ENCODE results near the gene CD300LD.

CD300LD gene

GRCh38 chr17:74544991-74545842 is 46.9 kb downstream of the CD300LD start:
- in situ Hi-C loops (cut with HindIII; ENCODE audit: low pct_unique_long_range_greater_than_20kb, low sequenced_read_pairs) = no loop called here
- no peak for DNase-seq (ENCODE audit: low read depth in 1 of 2, low spot score in 1 of 2)
- no peak for TF ChIP-seq JUND (IDR thresholded peaks at IDR 0.05; ENCODE audit: low read depth)

GRCh38 chr17:74543891-74544760 is 48.0 kb downstream of the CD300LD start:
- in situ Hi-C loops (cut with HindIII; ENCODE audit: low pct_unique_long_range_greater_than_20kb, low sequenced_read_pairs) = no loop called here
- TF ChIP-seq JUND (IDR thresholded peaks at IDR 0.05; ENCODE audit: low read depth) = no peak
- no peak for DNase-seq (ENCODE audit: low read depth in 1 of 2, low spot score in 1 of 2)

GRCh38 chr17:74543406-74543805 is 48.7 kb downstream of the CD300LD start:
- DNase-seq (ENCODE audit: low read depth in 1 of 2, low spot score in 1 of 2) = no peak

GRCh38 chr17:74542727-74543383 is 49.2 kb downstream of the CD300LD start:
- in situ Hi-C loops (cut with HindIII; ENCODE audit: low pct_unique_long_range_greater_than_20kb, low sequenced_read_pairs) = no loop called here
- TF ChIP-seq JUND (IDR thresholded peaks at IDR 0.05; ENCODE audit: low read depth) = no peak
- no peak for DNase-seq (ENCODE audit: low read depth in 1 of 2, low spot score in 1 of 2)

More at GRCh38 chr17:74543406-74543805, 48.7 kb downstream of the CD300LD start:
- TF ChIP-seq JUND (IDR thresholded peaks at IDR 0.05; ENCODE audit: low read depth) = no peak
- in situ Hi-C loops (cut with HindIII; ENCODE audit: low pct_unique_long_range_greater_than_20kb, low sequenced_read_pairs) = no loop called here

GRCh38 chr17:74542166-74542565 is 49.9 kb downstream of the CD300LD start:
- in situ Hi-C loops (cut with HindIII; ENCODE audit: low pct_unique_long_range_greater_than_20kb, low sequenced_read_pairs) = no loop called here
- TF ChIP-seq JUND (IDR thresholded peaks at IDR 0.05; ENCODE audit: low read depth) = no peak
- no peak for DNase-seq (ENCODE audit: low read depth in 1 of 2, low spot score in 1 of 2)

GRCh38 chr17:74541176-74542111 is 50.6 kb downstream of the CD300LD start:
- no peak for TF ChIP-seq JUND (IDR thresholded peaks at IDR 0.05; ENCODE audit: low read depth)
- DNase-seq (ENCODE audit: low read depth in 1 of 2, low spot score in 1 of 2) = no peak
- in situ Hi-C loops (cut with HindIII; ENCODE audit: low pct_unique_long_range_greater_than_20kb, low sequenced_read_pairs) = no loop called here

- in situ Hi-C loops (cut with HindIII; ENCODE audit: low pct_unique_long_range_greater_than_20kb, low sequenced_read_pairs) = no loop called here
- TF ChIP-seq JUND (IDR thresholded peaks at IDR 0.05; ENCODE audit: low read depth) = no peak
- no peak for DNase-seq (ENCODE audit: low read depth in 1 of 2, low spot score in 1 of 2)
Observed at GRCh38 chr17:74539281-74539820, 52.7 kb downstream of the CD300LD start.

GRCh38 chr17:74536890-74537289 is 55.2 kb downstream of the CD300LD start:
- in situ Hi-C loops (cut with HindIII; ENCODE audit: low pct_unique_long_range_greater_than_20kb, low sequenced_read_pairs) = no loop called here
- TF ChIP-seq JUND (IDR thresholded peaks at IDR 0.05; ENCODE audit: low read depth) = no peak
- DNase-seq (ENCODE audit: low read depth in 1 of 2, low spot score in 1 of 2) = no peak

- peak in 1 of 2 experiments; percentile 81 for DNase-seq (ENCODE audit: low read depth in 1 of 2, low spot score in 1 of 2)
- TF ChIP-seq JUND (IDR thresholded peaks at IDR 0.05; ENCODE audit: low read depth) = no peak
- in situ Hi-C loops (cut with HindIII; ENCODE audit: low pct_unique_long_range_greater_than_20kb, low sequenced_read_pairs) = no loop called here
Observed at GRCh38 chr17:74532115-74532514, 60.0 kb downstream of the CD300LD start.

- TF ChIP-seq JUND (IDR thresholded peaks at IDR 0.05; ENCODE audit: low read depth) = no peak
- in situ Hi-C loops (cut with HindIII; ENCODE audit: low pct_unique_long_range_greater_than_20kb, low sequenced_read_pairs) = no loop called here
- DNase-seq (ENCODE audit: low read depth in 1 of 2, low spot score in 1 of 2) = no peak
Observed at GRCh38 chr17:74531231-74531761, 60.8 kb downstream of the CD300LD start, which contains the start of gene CD300LB. Gene CD300LB, minus strand, starts transcription at chr17:74531475. Its CDS starts 125 bp downstream, at chr17:74531350.

GRCh38 chr17:74530831-74531150 is 61.3 kb downstream of the CD300LD start:
- in situ Hi-C loops (cut with HindIII; ENCODE audit: low pct_unique_long_range_greater_than_20kb, low sequenced_read_pairs) = no loop called here
- TF ChIP-seq JUND (IDR thresholded peaks at IDR 0.05; ENCODE audit: low read depth) = no peak
- no peak for DNase-seq (ENCODE audit: low read depth in 1 of 2, low spot score in 1 of 2)

Data from T47D (cell line).